ENCODE data around the gene TBX1. TPM values are rescaled to one million over a fixed set of nuclear protein-coding genes. Genes with fewer than 3 reads are reported as not detected.

The TBX1 gene
- total RNA-seq, 1 experiment from 2014 or later: not detected

DNA sequence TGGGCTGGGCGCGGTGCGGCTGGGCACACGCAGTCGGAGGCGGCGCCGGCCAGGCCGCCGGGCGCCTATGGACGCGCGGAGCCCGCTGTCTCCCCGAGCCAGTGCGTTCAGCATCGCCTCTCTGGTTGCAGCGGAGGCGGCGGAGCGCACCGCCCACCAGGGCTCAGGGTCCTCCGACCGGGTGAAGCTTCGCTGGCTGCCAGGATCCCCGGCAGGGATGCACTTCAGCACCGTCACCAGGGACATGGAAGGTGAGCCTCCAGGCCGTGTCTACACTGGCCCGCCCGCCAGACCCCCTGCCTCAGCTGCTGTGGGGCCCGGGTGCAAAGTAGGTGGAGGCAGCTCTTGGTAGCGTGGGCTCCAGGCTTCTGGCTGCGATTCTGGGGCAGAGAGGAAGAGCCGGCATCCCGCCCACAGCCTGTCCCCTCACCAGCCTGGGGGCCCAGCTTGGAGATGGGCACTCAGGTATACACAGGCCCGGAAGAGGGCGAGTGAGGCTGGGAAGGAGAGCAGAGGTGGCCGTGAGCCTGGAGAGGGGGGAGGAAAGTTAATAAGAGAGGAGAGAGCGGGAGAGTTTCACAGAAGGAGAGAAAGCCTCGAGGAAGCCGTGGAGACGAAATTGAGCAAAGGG lies 1.0 kb upstream of the TBX1 start:
- TF ChIP-seq CTCF (IDR thresholded peaks at IDR 0.05; ENCODE audit: unreplicated experiment): no peak
- DNase-seq: no peak
- Mint-ChIP-seq H3K27ac (ENCODE audit: unreplicated experiment) (no peak overlapping the region), H3K9me3 (ENCODE audit: low read depth, unreplicated experiment) (no peaks in the 10 kb centered on the region), H3K27me3 (ENCODE audit: unreplicated experiment) (peaks cover 98% of the 10 kb centered on the region), H3K4me3 (ENCODE audit: low read depth, unreplicated experiment) (peak overlapping the region; percentile 30), H3K36me3 (ENCODE audit: insufficient read depth, unreplicated experiment) (peaks cover 4% of the 10 kb centered on the region), H3K4me1 (ENCODE audit: low read depth, unreplicated experiment) (peaks cover 13% of the 10 kb centered on the region)
- BruUV-seq (replicated peaks): no TSS peak
- intact Hi-C loops (cut with micrococcal nuclease; ENCODE audit: unreplicated experiment): no loop called here
- CTCF ChIA-PET: no interaction called here

DNA sequence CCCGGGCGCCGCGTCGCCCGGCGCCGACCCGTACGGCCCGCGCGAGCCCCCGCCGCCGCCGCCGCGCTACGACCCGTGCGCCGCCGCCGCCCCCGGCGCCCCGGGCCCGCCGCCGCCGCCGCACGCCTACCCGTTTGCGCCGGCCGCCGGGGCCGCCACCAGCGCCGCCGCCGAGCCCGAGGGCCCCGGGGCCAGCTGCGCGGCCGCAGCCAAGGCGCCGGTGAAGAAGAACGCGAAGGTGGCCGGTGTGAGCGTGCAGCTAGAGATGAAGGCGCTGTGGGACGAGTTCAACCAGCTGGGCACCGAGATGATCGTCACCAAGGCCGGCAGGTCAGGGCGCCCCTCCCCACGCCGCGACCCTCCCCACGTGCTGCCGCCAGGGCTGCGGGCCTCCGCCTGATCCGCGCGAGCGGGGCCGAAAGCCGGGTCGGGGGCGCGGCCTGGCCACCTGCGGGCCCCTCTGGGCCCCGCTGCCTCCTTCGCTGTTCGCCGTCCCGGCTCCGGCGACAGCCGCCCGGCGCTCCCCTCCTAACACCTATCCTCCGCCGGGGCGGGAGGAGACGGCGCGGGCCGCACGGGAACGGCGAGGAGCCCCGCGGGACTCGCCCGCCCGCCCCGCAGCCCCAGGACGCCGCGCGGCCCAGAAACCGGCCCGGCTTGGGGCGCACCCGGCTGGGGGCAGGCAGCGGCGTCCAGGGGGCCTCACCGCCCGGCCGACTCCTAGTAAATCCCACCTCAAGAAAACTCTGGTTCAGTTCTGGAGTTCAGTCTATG lies 560 bp downstream of the TBX1 start:
- CTCF ChIA-PET: no interaction called here
- BruUV-seq (replicated peaks): no TSS peak
- Mint-ChIP-seq H3K27me3 (ENCODE audit: unreplicated experiment) (peaks cover 91% of the 10 kb centered on the region), H3K9me3 (ENCODE audit: low read depth, unreplicated experiment) (no peaks in the 10 kb centered on the region), H3K27ac (ENCODE audit: unreplicated experiment) (no peak overlapping the region), H3K36me3 (ENCODE audit: insufficient read depth, unreplicated experiment) (peaks cover 4% of the 10 kb centered on the region), H3K4me3 (ENCODE audit: low read depth, unreplicated experiment) (no peak overlapping the region), H3K4me1 (ENCODE audit: low read depth, unreplicated experiment) (peaks cover 13% of the 10 kb centered on the region)
- TF ChIP-seq CTCF (IDR thresholded peaks at IDR 0.05; ENCODE audit: unreplicated experiment): no peak
- no peak for DNase-seq
- intact Hi-C loops (cut with micrococcal nuclease; ENCODE audit: unreplicated experiment): no loop called here

DNA sequence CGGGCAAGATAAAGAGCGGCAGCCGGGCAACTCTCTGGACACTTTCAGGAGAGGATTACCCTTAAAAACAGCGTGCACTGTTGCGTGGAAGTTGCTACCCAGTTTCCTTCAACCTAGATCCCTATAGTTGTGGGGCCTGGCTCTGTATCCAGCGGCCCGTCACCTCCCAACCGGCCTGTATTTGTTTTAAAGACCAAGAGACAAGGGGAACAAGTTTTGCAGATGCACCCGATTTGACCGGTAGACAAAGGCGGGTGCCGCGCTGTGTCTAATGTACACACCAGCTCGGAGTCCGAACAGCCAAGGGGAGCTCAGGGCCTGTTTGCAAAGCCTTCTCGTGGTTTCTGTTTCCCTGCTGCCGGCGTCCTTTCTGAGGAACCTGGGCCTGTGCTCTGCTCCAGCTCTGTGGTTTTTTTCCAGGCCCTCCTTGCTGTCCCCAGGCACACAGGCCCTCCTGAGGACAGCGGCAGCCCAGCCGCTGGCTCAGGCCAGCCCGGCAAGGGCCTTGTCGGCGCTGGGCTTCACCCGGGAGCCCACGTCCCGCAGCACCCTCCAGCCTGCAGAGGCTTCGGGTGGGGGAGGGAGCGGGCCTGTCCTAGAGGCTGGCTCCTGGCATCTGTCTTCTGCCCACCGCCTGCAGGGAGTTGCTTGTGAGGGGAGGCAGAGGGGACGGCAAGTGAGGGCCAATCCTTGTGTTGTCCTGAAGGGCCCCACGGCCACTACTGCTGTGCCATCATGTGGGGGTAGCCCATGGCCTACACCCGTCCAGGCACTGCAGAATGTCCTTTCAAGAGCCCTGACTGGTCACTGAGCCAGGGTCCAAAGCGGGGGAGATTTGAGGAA lies 1.4 kb downstream of the TBX1 start:
- BruUV-seq (replicated peaks): no TSS peak
- no peak overlapping the region for H3K4me3 Mint-ChIP-seq (ENCODE audit: low read depth, unreplicated experiment)
- no peak overlapping the region for H3K27ac Mint-ChIP-seq (ENCODE audit: unreplicated experiment)
- no peak for TF ChIP-seq CTCF (IDR thresholded peaks at IDR 0.05; ENCODE audit: unreplicated experiment)
- no peaks in the 10 kb centered on the region for H3K9me3 Mint-ChIP-seq (ENCODE audit: low read depth, unreplicated experiment)
- peaks cover 84% of the 10 kb centered on the region for H3K27me3 Mint-ChIP-seq (ENCODE audit: unreplicated experiment)
- peaks cover 4% of the 10 kb centered on the region for H3K36me3 Mint-ChIP-seq (ENCODE audit: insufficient read depth, unreplicated experiment)
- intact Hi-C loops (cut with micrococcal nuclease; ENCODE audit: unreplicated experiment): no loop called here
- CTCF ChIA-PET: no interaction called here
- DNase-seq: no peak
- peaks cover 13% of the 10 kb centered on the region for H3K4me1 Mint-ChIP-seq (ENCODE audit: low read depth, unreplicated experiment)

DNA sequence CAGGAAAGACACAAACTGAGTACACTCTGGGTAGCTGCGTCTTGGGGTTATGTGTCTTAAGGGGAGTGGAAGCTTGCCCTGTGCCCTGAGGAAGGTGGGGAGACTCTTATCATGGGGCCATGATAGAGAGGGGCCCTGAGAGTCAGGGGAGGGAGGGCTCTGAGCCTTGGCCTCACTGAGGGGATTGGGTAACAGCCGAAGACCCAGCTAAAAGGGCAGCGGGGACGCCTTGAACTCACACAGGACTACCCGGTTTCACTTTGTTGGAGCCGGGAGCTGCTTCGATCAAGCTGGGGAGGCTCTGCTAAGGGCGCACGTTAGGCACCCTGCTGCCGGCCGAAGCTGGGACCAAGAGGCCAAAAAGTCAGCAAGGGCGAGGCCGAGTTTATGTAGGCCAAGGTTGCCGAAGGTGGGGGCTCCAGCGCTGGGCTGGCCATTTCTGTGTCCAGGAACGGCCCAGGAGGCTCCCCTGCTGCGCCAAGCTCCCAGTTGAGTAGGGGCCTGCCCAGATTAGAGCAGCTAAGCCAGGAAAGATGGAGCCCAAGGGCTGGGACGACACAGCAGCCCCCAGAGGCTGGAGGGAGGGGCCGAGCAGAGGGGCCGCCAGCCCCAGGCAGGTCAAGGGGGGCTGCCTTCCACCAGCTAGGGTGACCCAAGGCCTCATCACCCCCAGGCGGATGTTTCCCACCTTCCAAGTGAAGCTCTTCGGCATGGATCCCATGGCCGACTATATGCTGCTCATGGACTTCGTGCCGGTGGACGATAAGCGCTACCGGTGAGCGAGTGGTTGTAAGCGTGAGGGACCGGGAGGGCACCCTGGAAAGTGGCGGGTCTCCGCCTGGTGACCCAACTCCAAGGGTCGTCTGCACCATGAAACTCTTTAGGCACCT lies 2.2 kb downstream of the TBX1 start:
- H3K9me3 Mint-ChIP-seq (ENCODE audit: low read depth, unreplicated experiment): no peaks in the 10 kb centered on the region
- peaks cover 13% of the 10 kb centered on the region for H3K4me1 Mint-ChIP-seq (ENCODE audit: low read depth, unreplicated experiment)
- no peak for DNase-seq
- H3K27me3 Mint-ChIP-seq (ENCODE audit: unreplicated experiment): peaks cover 84% of the 10 kb centered on the region
- H3K27ac Mint-ChIP-seq (ENCODE audit: unreplicated experiment): no peak overlapping the region
- no TSS peak for BruUV-seq (replicated peaks)
- TF ChIP-seq CTCF (IDR thresholded peaks at IDR 0.05; ENCODE audit: unreplicated experiment): no peak
- H3K36me3 Mint-ChIP-seq (ENCODE audit: insufficient read depth, unreplicated experiment): peaks cover 4% of the 10 kb centered on the region
- CTCF ChIA-PET: interaction anchor here (0.6 kb wide), 1 partner anchor 448 kb away, joined by 3 read pairs; no protein-coding TSS in a partner anchor
- intact Hi-C loops (cut with micrococcal nuclease; ENCODE audit: unreplicated experiment): no loop called here
- H3K4me3 Mint-ChIP-seq (ENCODE audit: low read depth, unreplicated experiment): no peak overlapping the region

All from Calu3 (cell line).